Measurements from ENCODE around the gene CD99.

The CD99 gene

DNA sequence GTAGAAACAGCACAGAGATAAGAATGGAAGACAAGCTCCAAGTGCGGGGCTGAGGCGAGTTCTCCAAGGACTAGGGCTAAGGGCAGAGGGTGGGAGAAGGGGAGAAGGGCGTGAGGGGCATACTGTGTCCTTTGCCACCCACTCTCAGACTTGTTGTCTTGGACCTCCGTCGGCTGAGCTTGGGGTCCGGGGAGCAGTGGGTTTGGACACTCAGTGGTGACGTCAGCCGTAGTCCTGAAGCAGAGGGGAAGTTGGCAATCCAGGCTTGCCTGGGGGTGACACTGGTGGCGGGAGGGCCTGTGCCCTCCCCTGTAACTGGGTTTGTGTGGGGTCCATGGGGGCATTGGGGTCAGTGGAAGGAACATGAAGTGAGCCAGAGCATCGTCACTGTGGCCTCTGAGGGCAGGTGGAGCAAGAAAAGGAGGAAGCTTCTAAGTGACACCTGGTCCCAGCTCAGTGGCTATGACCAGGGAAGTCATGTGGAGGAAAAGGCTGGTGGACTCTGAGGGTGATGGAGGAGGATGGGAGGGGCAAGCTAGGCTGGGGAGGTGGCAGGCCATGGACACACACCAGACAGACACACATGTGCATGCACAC is 17.6 kb downstream of the CD99 start:
- H3K4me2 ChIP-seq (ENCODE audit: low read length), result peak overlapping the region; percentile 62
- peaks cover 62% of the 10 kb centered on the region for H3K4me1 ChIP-seq (ENCODE audit: insufficient read depth, low read length, severe bottlenecking)
- no peaks in the 10 kb centered on the region for H3K27me3 ChIP-seq (ENCODE audit: insufficient read depth, low read length)
- H3K79me2 ChIP-seq (ENCODE audit: insufficient read depth, low read length), result no peaks in the 10 kb centered on the region
- TF ChIP-seq, protein P1, sequence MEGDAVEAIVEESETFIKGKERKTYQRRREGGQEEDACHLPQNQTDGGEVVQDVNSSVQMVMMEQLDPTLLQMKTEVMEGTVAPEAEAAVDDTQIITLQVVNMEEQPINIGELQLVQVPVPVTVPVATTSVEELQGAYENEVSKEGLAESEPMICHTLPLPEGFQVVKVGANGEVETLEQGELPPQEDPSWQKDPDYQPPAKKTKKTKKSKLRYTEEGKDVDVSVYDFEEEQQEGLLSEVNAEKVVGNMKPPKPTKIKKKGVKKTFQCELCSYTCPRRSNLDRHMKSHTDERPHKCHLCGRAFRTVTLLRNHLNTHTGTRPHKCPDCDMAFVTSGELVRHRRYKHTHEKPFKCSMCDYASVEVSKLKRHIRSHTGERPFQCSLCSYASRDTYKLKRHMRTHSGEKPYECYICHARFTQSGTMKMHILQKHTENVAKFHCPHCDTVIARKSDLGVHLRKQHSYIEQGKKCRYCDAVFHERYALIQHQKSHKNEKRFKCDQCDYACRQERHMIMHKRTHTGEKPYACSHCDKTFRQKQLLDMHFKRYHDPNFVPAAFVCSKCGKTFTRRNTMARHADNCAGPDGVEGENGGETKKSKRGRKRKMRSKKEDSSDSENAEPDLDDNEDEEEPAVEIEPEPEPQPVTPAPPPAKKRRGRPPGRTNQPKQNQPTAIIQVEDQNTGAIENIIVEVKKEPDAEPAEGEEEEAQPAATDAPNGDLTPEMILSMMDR (IDR thresholded peaks at IDR 0.05; ENCODE audit: low read length), result no peak
- TF ChIP-seq EZH2 (IDR thresholded peaks at IDR 0.05; ENCODE audit: borderline replicate concordance, low read length), result no peak
- peaks cover 8% of the 10 kb centered on the region; the same call in 1 of the 2 replicates for H3K36me3 ChIP-seq (ENCODE audit: insufficient read depth, low read length)
- peak overlapping the region; percentile 26 for H3K4me3 ChIP-seq (ENCODE audit: low read depth, low read length, poor library complexity, severe bottlenecking)
- 0 out of 2 replicates have a peak, but pooled peaks cover 3% of the 10 kb centered on the region for H3F3A ChIP-seq (ENCODE audit: insufficient read depth, low read length)
- no peaks in the 10 kb centered on the region for H3K9me3 ChIP-seq (ENCODE audit: low read length)
- peak overlapping the region; percentile 98 for H3K27ac ChIP-seq (ENCODE audit: low read depth, low read length, poor library complexity, severe bottlenecking)
- H3K9ac ChIP-seq (ENCODE audit: low read length), result peak overlapping the region; percentile 58
- no peaks in the 10 kb centered on the region for H3K9me2 ChIP-seq (ENCODE audit: low read depth, low read length)
- no peak overlapping the region for H2AFZ ChIP-seq (ENCODE audit: low read length)
- no peaks in the 10 kb centered on the region for H4K20me1 ChIP-seq (ENCODE audit: insufficient read depth, low read length)

DNA sequence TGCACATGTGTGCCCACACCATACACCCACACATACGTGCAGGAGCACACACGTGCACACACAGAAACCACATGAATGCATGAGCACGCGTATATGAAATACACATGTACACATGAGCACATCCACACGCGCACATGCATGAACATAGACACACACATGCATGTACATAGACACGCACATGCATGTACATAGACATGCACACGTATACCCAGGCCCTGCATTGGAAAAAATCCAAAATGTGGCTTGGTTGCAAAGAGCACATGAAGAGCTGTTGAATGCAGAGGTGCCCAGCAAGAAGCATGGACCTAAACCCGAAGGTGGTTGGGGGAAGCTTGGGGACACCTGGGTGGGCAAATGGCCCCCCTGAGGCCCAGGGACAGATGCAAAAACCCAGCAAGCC is 18.5 kb downstream of the CD99 start:
- Histone ChIP-seq H2AFZ (ENCODE audit: low read length) (no peak overlapping the region), H3K9ac (ENCODE audit: low read length) (no peak overlapping the region; the same call in 1 of the 2 replicates), H3K9me3 (ENCODE audit: low read length) (no peaks in the 10 kb centered on the region), H3K9me2 (ENCODE audit: low read depth, low read length) (no peaks in the 10 kb centered on the region), H4K20me1 (ENCODE audit: insufficient read depth, low read length) (no peaks in the 10 kb centered on the region), H3K27ac (ENCODE audit: low read depth, low read length, poor library complexity, severe bottlenecking) (peak overlapping the region; percentile 98), H3K4me2 (ENCODE audit: low read length) (peak overlapping the region; percentile 45; the same call in 1 of the 2 replicates), H3F3A (ENCODE audit: insufficient read depth, low read length) (0 out of 2 replicates have a peak, but pooled peaks cover 3% of the 10 kb centered on the region), H3K79me2 (ENCODE audit: insufficient read depth, low read length) (no peaks in the 10 kb centered on the region), H3K27me3 (ENCODE audit: insufficient read depth, low read length) (no peaks in the 10 kb centered on the region), H3K36me3 (ENCODE audit: insufficient read depth, low read length) (peaks cover 8% of the 10 kb centered on the region; the same call in 1 of the 2 replicates), H3K4me3 (ENCODE audit: low read depth, low read length, poor library complexity, severe bottlenecking) (no peak overlapping the region), H3K4me1 (ENCODE audit: insufficient read depth, low read length, severe bottlenecking) (peaks cover 67% of the 10 kb centered on the region)
- TF ChIP-seq, protein P1 (IDR thresholded peaks at IDR 0.05; ENCODE audit: low read length), result no peak
- TF ChIP-seq EZH2 (IDR thresholded peaks at IDR 0.05; ENCODE audit: borderline replicate concordance, low read length), result no peak

DNA sequence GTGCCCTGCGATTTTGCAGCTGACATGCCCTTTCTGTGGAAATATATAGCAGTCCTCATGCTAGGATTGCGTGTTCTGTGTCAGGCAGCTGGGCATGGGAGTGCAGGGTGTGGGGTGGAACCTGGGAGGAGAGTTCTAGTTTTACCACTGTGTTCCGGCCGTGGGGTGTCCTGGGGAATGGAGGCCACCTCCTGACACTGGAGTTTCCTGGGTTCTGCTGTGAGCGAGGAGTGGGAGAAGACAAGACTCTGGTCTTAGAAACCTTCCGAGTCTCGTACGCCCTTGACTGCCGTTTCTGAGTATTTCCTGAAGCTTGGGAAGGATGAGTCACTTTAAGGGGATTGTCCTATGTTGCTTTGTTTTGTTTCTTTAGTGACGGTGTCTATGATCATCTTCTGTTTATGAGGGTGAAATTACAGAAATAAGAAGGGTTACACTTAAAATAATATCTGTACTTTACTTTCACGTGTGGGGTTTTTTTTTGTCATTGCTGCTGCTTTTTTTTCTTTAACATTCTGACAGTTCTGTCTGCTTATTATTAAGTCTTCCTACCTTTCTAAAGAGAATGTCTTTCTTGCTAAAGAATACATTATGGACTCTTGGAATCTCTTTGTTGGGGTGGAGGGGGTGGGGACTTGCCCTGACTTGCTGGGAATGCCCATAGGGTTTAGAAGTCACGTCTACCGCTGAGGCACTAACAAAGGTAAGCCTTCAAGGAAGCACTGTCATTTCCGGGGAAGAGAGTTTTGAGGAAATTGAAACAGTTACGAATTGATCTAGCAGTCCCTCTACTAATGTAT is 19.1 kb downstream of the CD99 start:
- peak overlapping the region; percentile 45; the same call in 1 of the 2 replicates for H3K4me2 ChIP-seq (ENCODE audit: low read length)
- peaks cover 8% of the 10 kb centered on the region; the same call in 1 of the 2 replicates for H3K36me3 ChIP-seq (ENCODE audit: insufficient read depth, low read length)
- H2AFZ ChIP-seq (ENCODE audit: low read length), result no peak overlapping the region
- H3K4me3 ChIP-seq (ENCODE audit: low read depth, low read length, poor library complexity, severe bottlenecking), result no peak overlapping the region
- H3K9me2 ChIP-seq (ENCODE audit: low read depth, low read length), result no peaks in the 10 kb centered on the region
- 0 out of 2 replicates have a peak, but pooled peaks cover 3% of the 10 kb centered on the region for H3F3A ChIP-seq (ENCODE audit: insufficient read depth, low read length)
- no peaks in the 10 kb centered on the region for H4K20me1 ChIP-seq (ENCODE audit: insufficient read depth, low read length)
- H3K27me3 ChIP-seq (ENCODE audit: insufficient read depth, low read length), result no peaks in the 10 kb centered on the region
- H3K9ac ChIP-seq (ENCODE audit: low read length), result peak overlapping the region; percentile 1; the same call in 1 of the 2 replicates
- H3K27ac ChIP-seq (ENCODE audit: low read depth, low read length, poor library complexity, severe bottlenecking), result peak overlapping the region; percentile 98
- H3K9me3 ChIP-seq (ENCODE audit: low read length), result no peaks in the 10 kb centered on the region
- no peak for TF ChIP-seq EZH2 (IDR thresholded peaks at IDR 0.05; ENCODE audit: borderline replicate concordance, low read length)
- TF ChIP-seq, protein P1 (IDR thresholded peaks at IDR 0.05; ENCODE audit: low read length), result no peak
- no peaks in the 10 kb centered on the region for H3K79me2 ChIP-seq (ENCODE audit: insufficient read depth, low read length)
- peaks cover 74% of the 10 kb centered on the region for H3K4me1 ChIP-seq (ENCODE audit: insufficient read depth, low read length, severe bottlenecking)
